Fibroblast of skin of left biceps (primary cell): Measurements from ENCODE around the gene ERBIN.
A peak's percentile ranks its signal among the peaks of the same experiment; 100 is the strongest.
"Not testable (repeated sequence)": the region's sequence is repeated elsewhere in the genome, so short reads cannot be mapped to it uniquely, and the experiment has no call there.

ENCODE experiments used
- DNase-seq, 2 experiments: peaks; one replicate each; pipeline ENCODE4 v3.0.0-alpha.2; 2013; ENCODE audit warnings: low read depth in 2 of 2

The ERBIN gene

GRCh38 chr5:65926276-65926783, at the start of gene ERBIN:
Gene ERBIN, plus strand, starts transcription at chr5:65926575. Its CDS starts 66,144 bp downstream, at chr5:65992719.
- peak; percentile 47 to 50 for DNase-seq

DNA sequence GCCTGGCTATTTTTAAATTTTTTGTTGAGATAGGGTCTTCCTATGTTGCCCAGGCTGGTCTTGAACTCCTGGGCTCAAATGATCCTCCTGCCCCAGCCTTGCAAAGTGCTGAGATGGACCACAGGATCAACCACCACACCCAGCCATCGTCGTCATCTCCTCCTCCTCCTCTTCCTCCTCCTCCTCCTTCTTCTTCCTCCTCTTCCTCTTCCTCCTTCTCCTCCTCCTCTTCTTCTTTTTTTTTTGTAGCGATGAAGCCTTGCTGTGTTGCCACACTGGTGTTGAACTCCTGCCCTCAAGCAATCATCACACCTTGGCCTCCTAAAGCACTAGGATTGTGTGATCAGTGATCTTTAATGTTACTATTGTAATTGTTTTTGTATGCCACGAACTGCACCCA, 49.4 kb upstream of the ERBIN start:
- DNase-seq = no peak

- peak; percentile 74 to 79 for DNase-seq
These were observed 46.6 kb upstream of the ERBIN start for GRCh38 chr5:65879668-65880256.

- DNase-seq = no peak
These were observed 45.8 kb upstream of the ERBIN start for GRCh38 chr5:65880496-65881072.

- no peak for DNase-seq
These were observed 44.1 kb upstream of the ERBIN start for GRCh38 chr5:65882278-65882677.

GRCh38 chr5:65883461-65883860, 42.9 kb upstream of the ERBIN start:
- DNase-seq = no peak

DNA sequence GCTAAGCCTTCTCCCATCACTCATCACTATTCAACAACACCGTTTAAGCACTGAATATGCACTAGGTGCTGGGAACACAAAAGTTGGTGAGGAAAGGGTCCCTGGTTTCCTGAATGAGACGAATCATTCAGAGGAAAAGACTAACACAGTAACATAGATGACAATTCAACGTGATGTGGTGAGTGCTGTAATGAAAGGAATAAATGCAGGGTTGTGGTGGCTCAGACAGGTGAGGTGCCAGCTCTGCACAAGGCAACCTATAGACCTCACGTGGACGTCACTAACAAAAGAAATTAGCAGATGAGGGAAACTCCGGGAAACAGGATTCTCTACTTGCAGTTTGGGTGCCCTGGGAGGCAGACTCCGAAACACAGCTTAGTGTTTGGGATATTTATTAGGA, 40.0 kb upstream of the ERBIN start:
- no peak for DNase-seq

- not testable (repeated sequence) for DNase-seq
These were observed 34.4 kb upstream of the ERBIN start for GRCh38 chr5:65892024-65892423.

DNA sequence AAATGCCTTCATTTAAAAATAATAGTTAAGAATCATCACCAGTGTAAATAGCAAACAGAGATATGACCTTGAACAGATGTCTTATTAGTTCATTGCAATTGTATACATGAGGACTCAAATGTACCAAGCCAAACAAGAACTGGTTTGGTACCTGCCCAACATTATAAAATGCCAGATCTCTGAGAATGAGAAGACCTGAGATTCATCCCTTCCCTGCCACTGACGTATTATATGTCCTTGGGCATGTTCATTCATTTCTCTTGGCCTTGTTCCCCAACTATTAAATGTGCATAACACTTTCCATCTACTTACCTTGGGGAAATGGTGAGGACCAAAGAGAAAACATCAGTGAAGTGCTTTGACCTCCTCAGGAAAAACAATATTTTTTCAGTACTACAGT, 33.6 kb upstream of the ERBIN start:
- DNase-seq = no peak

DNA sequence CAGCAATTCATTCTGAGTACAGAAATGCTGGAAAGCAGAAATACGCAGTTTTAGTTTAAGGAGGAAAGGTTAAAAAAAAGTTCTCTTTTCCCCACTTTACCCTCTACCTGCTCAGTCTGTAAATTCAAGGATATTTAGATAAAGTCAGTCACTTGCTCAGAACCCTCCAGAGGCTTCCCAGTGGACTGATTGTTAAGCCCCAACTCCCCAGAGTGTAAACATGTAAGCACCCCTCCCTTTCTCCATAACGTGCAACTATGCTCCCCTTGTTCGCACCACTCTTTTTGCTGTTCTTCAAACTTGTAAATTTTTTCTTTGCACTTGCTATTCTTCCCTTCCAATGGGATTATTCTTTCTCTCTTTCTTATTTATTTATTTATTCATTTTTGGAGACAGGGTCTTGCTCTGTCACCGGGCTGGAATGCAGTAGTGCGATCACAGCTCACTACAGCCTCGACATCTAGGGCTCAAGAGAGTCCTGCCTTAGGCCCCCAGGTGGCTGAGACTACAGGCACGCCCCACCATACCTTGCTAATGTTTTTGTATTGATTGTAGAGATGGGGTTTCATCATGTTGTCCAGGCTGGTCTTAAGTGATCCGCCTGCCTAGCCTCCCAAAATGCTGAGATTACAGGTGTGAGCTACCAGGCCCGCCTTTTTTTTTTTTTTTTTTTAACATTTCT, 32.5 kb upstream of the ERBIN start:
- DNase-seq = no peak

GRCh38 chr5:65895891-65896290, 30.5 kb upstream of the ERBIN start:
- DNase-seq = no peak

GRCh38 chr5:65900746-65901145, 25.6 kb upstream of the ERBIN start:
- DNase-seq = no peak

DNA sequence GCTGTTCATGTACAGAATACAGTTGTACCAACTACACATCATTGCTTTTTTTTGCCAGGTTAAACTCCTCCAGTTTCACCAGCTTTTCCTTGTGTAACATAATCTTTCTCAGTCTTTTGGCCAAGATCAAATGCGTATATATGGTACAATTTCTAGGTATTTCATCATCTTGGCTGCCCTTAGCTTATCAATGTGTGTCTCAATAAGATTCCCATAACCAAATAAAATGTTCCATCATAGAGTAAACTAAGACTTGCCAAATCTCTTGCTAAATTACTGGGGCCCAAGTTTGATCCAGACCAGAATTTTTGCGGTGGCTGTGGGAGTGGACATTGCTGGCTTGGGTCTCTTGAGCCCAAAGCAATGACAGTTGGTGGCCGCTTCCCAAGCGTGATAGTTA, 24.3 kb upstream of the ERBIN start:
- no peak for DNase-seq

- DNase-seq = no peak
These were observed 22.8 kb upstream of the ERBIN start for GRCh38 chr5:65903581-65903980.

DNA sequence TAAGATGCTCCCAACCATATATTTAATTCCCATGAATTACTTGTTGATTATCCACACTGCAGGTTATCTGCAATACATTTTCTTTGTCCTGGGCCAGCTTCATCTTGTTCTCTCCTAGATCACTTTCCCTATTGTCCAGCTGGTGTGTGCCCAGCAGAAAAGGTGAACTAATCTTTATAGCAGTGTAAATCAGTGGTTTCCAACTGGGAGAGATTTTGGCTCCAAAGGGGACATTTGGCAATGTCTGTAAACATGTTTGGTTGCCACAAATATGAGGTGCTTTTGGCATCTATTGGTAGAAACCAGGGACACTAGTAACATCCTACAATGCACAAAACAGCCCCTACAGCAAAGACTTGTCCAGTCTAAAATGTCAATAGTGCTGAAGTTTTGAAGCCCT, 20.1 kb upstream of the ERBIN start:
- no peak for DNase-seq

DNA sequence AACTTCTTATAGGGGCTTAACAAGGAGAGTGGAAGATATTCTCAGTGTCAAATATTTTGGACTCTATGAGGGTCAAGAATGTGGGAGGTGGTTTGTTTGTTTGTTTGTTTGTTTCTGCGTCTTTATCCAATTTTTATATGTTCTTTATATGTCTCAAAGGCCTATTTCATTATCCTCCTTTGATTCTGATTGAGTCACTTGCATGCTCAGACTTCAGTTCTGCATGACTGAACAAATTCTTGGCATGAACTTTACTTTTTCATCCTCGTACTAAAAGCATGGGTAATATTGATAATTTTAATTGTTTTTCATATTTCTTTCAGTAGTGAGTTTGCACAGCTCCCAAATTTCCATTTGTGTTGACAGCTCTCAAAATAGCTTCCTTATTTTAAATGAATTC, 19.2 kb upstream of the ERBIN start:
- no peak for DNase-seq

- DNase-seq = no peak
These were observed 15.7 kb upstream of the ERBIN start for GRCh38 chr5:65910711-65911110.

- no peak for DNase-seq
These were observed 14.1 kb upstream of the ERBIN start for GRCh38 chr5:65912311-65912710.

- no peak for DNase-seq
These were observed 12.9 kb upstream of the ERBIN start for GRCh38 chr5:65913519-65913918.

DNA sequence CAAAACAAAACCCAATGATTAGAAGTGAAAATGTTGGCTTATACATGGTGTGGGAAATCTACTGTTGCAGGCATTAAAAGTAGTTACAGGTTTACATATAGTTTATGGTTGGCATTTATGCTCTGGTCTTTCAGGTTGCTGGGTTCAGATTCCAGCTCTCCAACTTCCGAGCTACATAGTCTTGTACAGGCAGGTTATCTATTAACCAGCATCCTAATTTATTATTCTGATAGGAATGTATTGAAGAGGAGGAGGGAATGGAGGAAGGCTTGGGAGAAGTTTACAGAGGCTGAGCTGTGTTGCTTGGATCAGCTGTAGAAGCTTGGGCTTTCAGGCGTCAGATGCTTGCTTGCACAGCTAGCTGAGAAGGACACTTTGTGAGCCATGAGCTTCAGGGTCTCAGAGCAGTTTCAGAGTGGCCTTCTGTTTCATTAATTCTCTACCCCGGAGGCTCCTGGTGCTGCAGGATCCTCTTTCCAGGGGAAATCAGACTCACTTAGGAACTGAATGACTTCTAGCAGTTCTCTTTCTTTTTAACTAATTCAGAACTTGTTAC, 11.7 kb upstream of the ERBIN start:
- no peak for DNase-seq

- not testable (repeated sequence) for DNase-seq
These were observed 10.7 kb upstream of the ERBIN start for GRCh38 chr5:65915661-65916060.

GRCh38 chr5:65916066-65916465, 10.3 kb upstream of the ERBIN start:
- no peak for DNase-seq

- DNase-seq = no peak
These were observed 9.7 kb upstream of the ERBIN start for GRCh38 chr5:65916636-65917035.
